Hippocampal formation (tissue), 2 donors: ENCODE measurements around the gene SPOPL.
"Not testable (repeated sequence)": the region's sequence is repeated elsewhere in the genome, so short reads cannot be mapped to it uniquely, and the experiment has no call there.

ENCODE experiments used
- DNase-seq, 2 donors: peaks; one replicate each; lab custom pipeline; 2025; lab: John Stamatoyannopoulos, UW

Gene SPOPL

GRCh38 chr2:138501425-138502254, at the start of gene SPOPL:
TSS of gene SPOPL (plus strand) at chr2:138501770. CDS start at chr2:138550217, 48,447 bp downstream.
- DNase-seq: peak; percentile 85 to 86

GRCh38 chr2:138452324-138452723, 49.2 kb upstream of the SPOPL start:
- DNase-seq: no peak

GRCh38 chr2:138453815-138454214, 47.8 kb upstream of the SPOPL start:
- DNase-seq: no peak

- DNase-seq: no peak
Measured at GRCh38 chr2:138454761-138455160, 46.8 kb upstream of the SPOPL start.

- DNase-seq: no peak
Measured at GRCh38 chr2:138455275-138455674, 46.3 kb upstream of the SPOPL start.

GRCh38 chr2:138455691-138456090, 45.9 kb upstream of the SPOPL start:
- no peak for DNase-seq

GRCh38 chr2:138462689-138463088, 38.9 kb upstream of the SPOPL start:
- DNase-seq: not testable (repeated sequence)

- no peak for DNase-seq
Measured at GRCh38 chr2:138468617-138469016, 33.0 kb upstream of the SPOPL start.

- no peak for DNase-seq
Measured at GRCh38 chr2:138469411-138469810, 32.2 kb upstream of the SPOPL start.

- DNase-seq: peak in 1 of 2 donors; percentile 3
Measured at GRCh38 chr2:138470941-138471340, 30.6 kb upstream of the SPOPL start.

GRCh38 chr2:138474100-138474825, 27.3 kb upstream of the SPOPL start:
- DNase-seq: no peak

GRCh38 chr2:138475277-138475776, 26.2 kb upstream of the SPOPL start:
- DNase-seq: no peak

GRCh38 chr2:138476186-138476585, 25.4 kb upstream of the SPOPL start:
- no peak for DNase-seq

GRCh38 chr2:138476940-138477339, 24.6 kb upstream of the SPOPL start:
- no peak for DNase-seq

GRCh38 chr2:138482796-138483195, 18.8 kb upstream of the SPOPL start:
- DNase-seq: not testable (repeated sequence)

GRCh38 chr2:138485019-138485418, 16.6 kb upstream of the SPOPL start:
- no peak for DNase-seq

- DNase-seq: no peak
Measured at GRCh38 chr2:138486363-138487198, 15.0 kb upstream of the SPOPL start.

- DNase-seq: no peak
Measured at GRCh38 chr2:138490673-138491494, 10.7 kb upstream of the SPOPL start.

- no peak for DNase-seq
Measured at GRCh38 chr2:138491495-138491862, 10.1 kb upstream of the SPOPL start.

GRCh38 chr2:138492160-138492559, 9.4 kb upstream of the SPOPL start:
- no peak for DNase-seq

GRCh38 chr2:138493334-138493733, 8.2 kb upstream of the SPOPL start:
- no peak for DNase-seq
